Measurements from ENCODE around the gene FGD5.

FGD5 gene

DNA sequence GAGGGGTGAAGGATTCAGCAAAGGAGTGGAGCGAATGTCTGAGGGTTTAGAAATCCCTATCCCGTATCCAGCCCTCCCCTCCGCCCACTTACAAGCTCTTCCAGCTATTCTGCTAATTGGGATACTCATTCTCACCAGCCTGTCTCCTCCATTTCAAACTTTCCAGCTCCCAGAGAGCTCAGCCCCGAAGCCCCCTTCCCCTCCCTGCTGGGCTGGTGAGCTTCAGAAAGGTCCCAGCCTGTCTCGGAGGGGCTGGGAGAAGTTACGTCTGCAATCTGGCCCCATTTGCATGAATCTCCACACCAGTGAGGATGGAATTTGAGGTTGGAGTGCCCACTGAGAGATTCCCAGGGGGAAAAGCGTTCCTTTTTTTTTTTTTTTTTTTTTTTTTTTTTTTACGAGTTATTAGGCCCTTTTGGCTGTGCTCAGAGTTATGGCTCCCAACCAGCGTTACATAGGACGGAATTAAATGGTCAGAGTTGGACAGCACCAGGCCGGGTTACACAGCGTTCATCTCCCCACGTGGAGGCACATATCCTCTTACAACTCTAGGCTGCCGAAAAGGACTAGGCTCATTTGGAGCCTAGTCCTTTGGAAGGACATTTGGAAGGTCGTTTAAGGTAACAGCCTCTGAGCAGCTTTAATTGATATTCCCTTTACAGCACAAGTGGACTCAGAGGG is 34.6 kb downstream of the FGD5 start:
- Histone ChIP-seq H3K4me3 (ENCODE audit: low read length) (no peak overlapping the region), H3K79me2 (ENCODE audit: control insufficient read depth, low read length) (no peaks in the 10 kb centered on the region), H3K27ac (ENCODE audit: low read depth, low read length) (no peak overlapping the region), H3K9me2 (replicated peaks; ENCODE audit: control insufficient read depth, low read length) (no peaks in the 10 kb centered on the region), H3K4me1 (ENCODE audit: control insufficient read depth, low read length) (peaks cover 5% of the 10 kb centered on the region), H3F3A (ENCODE audit: control insufficient read depth, insufficient read depth) (no peaks in the 10 kb centered on the region), H3K36me3 (ENCODE audit: control insufficient read depth, low read length) (no peaks in the 10 kb centered on the region), H3K9me3 (ENCODE audit: control insufficient read depth, insufficient read depth, low read length) (no peaks in the 10 kb centered on the region), H3K4me2 (ENCODE audit: low read length) (no peak overlapping the region), H3K27me3 (ENCODE audit: control insufficient read depth, low read length) (no peaks in the 10 kb centered on the region; the same call in 1 of the 2 replicates), H4K20me1 (ENCODE audit: control insufficient read depth, insufficient read depth, low read depth, low read length) (no peaks in the 10 kb centered on the region)
- TF ChIP-seq EZH2phosphoT487 (IDR thresholded peaks at IDR 0.05; ENCODE audit: borderline replicate concordance, low read length): no peak
- TF ChIP-seq, protein P1, sequence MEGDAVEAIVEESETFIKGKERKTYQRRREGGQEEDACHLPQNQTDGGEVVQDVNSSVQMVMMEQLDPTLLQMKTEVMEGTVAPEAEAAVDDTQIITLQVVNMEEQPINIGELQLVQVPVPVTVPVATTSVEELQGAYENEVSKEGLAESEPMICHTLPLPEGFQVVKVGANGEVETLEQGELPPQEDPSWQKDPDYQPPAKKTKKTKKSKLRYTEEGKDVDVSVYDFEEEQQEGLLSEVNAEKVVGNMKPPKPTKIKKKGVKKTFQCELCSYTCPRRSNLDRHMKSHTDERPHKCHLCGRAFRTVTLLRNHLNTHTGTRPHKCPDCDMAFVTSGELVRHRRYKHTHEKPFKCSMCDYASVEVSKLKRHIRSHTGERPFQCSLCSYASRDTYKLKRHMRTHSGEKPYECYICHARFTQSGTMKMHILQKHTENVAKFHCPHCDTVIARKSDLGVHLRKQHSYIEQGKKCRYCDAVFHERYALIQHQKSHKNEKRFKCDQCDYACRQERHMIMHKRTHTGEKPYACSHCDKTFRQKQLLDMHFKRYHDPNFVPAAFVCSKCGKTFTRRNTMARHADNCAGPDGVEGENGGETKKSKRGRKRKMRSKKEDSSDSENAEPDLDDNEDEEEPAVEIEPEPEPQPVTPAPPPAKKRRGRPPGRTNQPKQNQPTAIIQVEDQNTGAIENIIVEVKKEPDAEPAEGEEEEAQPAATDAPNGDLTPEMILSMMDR (IDR thresholded peaks at IDR 0.05; ENCODE audit: low read depth, low read length, poor library complexity, severe bottlenecking): no peak

DNA sequence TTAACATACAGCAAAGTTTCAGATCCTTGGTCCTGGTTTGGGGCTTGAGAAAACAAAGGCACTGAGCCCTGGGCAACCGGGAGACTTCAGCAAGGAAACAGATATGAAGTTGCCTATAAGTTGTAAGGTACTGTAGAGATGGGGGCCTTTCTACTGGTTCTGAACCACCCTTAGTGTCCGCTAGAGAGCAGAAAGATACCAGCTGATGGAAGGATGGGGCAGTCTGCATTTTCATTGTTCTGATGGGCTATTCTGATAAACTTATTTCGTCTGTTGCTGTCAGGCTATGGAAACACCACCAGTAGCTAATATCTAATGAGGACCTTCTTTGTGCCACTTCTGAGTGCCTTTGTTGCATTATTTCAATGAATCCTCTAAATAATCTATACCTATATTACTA is 38.7 kb downstream of the FGD5 start:
- Histone ChIP-seq H3F3A (ENCODE audit: control insufficient read depth, insufficient read depth) (no peaks in the 10 kb centered on the region), H3K4me2 (ENCODE audit: low read length) (no peak overlapping the region), H3K27ac (ENCODE audit: low read depth, low read length) (no peak overlapping the region), H3K4me3 (ENCODE audit: low read length) (no peak overlapping the region), H3K4me1 (ENCODE audit: control insufficient read depth, low read length) (no peaks in the 10 kb centered on the region), H3K79me2 (ENCODE audit: control insufficient read depth, low read length) (no peaks in the 10 kb centered on the region), H3K9me3 (ENCODE audit: control insufficient read depth, insufficient read depth, low read length) (no peaks in the 10 kb centered on the region), H4K20me1 (ENCODE audit: control insufficient read depth, insufficient read depth, low read depth, low read length) (no peaks in the 10 kb centered on the region), H3K36me3 (ENCODE audit: control insufficient read depth, low read length) (no peaks in the 10 kb centered on the region), H3K9me2 (replicated peaks; ENCODE audit: control insufficient read depth, low read length) (no peaks in the 10 kb centered on the region), H3K27me3 (ENCODE audit: control insufficient read depth, low read length) (no peaks in the 10 kb centered on the region)
- TF ChIP-seq EZH2phosphoT487 (IDR thresholded peaks at IDR 0.05; ENCODE audit: borderline replicate concordance, low read length): no peak
- TF ChIP-seq, protein P1 (IDR thresholded peaks at IDR 0.05; ENCODE audit: low read depth, low read length, poor library complexity, severe bottlenecking): no peak

GRCh38 chr3:14858105-14858504 is 39.3 kb downstream of the FGD5 start:
- no peaks in the 10 kb centered on the region for H3K79me2 ChIP-seq (ENCODE audit: control insufficient read depth, low read length)
- TF ChIP-seq, protein P1 (IDR thresholded peaks at IDR 0.05; ENCODE audit: low read depth, low read length, poor library complexity, severe bottlenecking): no peak
- TF ChIP-seq EZH2phosphoT487 (IDR thresholded peaks at IDR 0.05; ENCODE audit: borderline replicate concordance, low read length): no peak
- no peaks in the 10 kb centered on the region for H4K20me1 ChIP-seq (ENCODE audit: control insufficient read depth, insufficient read depth, low read depth, low read length)

More at GRCh38 chr3:14858105-14858504, 39.3 kb downstream of the FGD5 start:
- Histone ChIP-seq H3K27ac (ENCODE audit: low read depth, low read length) (no peak overlapping the region), H3K4me2 (ENCODE audit: low read length) (no peak overlapping the region), H3K4me3 (ENCODE audit: low read length) (no peak overlapping the region), H3K9me2 (replicated peaks; ENCODE audit: control insufficient read depth, low read length) (no peaks in the 10 kb centered on the region), H3K36me3 (ENCODE audit: control insufficient read depth, low read length) (no peaks in the 10 kb centered on the region), H3K27me3 (ENCODE audit: control insufficient read depth, low read length) (no peaks in the 10 kb centered on the region), H3K9me3 (ENCODE audit: control insufficient read depth, insufficient read depth, low read length) (no peaks in the 10 kb centered on the region), H3K4me1 (ENCODE audit: control insufficient read depth, low read length) (no peaks in the 10 kb centered on the region), H3F3A (ENCODE audit: control insufficient read depth, insufficient read depth) (no peaks in the 10 kb centered on the region)
